SIG-M5 (cell line): Measurements from ENCODE around the gene KRTAP12-2.
"Not testable (repeated sequence)": the region's sequence is repeated elsewhere in the genome, so short reads cannot be mapped to it uniquely, and the experiment has no call there.

Experiments
- DNase-seq: peaks from one replicate; lab custom pipeline; 2025; lab: John Stamatoyannopoulos, UW

Gene KRTAP12-2

DNA sequence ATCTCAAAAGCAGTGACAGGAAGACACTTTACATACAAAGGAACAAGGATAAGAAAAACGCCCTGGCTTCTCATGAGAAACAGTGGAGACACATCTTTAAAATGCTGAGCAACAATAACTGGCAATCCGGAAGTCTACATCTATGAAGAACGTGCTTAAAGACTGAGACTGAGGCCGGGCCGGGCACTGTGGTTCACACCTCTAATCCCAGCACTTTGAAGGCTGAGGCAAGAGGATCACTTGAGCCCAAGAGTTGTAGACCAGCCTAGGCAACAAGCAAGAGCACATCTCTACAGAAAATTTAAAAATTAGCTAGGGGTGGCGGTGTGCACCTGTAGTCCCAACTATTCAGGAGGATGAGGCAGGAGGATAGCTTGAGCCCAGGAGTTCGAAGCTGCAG is 17.4 kb upstream of the KRTAP12-2 start:
- no peak for DNase-seq

DNA sequence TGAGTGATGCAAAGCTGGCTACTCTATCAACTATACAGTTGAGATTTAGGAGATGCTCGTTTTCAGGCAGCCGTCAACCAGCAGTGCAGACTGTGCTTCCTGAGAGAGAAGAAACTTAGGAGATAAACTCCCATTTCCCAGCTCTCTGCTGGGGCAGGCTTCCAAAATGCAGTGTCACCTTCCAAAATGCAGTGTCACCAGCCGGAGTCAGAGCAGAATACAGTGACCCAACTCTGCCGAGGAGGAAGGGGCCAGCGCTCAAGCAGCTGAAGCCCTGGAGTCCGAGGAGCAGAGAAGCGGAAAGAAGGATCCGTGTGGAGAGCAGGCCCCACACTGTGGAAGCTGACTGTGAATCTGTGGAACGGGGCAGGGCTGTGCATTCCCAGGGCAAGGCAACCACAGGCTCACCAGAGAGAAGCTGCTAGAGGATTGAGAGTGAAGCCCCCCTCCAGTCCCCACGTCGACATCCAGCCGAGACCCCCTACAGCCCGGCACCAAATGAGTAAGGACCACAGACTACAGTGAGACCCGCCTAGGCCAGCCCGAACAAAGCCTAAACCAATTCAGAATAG is 15.9 kb upstream of the KRTAP12-2 start:
- DNase-seq = no peak

DNA sequence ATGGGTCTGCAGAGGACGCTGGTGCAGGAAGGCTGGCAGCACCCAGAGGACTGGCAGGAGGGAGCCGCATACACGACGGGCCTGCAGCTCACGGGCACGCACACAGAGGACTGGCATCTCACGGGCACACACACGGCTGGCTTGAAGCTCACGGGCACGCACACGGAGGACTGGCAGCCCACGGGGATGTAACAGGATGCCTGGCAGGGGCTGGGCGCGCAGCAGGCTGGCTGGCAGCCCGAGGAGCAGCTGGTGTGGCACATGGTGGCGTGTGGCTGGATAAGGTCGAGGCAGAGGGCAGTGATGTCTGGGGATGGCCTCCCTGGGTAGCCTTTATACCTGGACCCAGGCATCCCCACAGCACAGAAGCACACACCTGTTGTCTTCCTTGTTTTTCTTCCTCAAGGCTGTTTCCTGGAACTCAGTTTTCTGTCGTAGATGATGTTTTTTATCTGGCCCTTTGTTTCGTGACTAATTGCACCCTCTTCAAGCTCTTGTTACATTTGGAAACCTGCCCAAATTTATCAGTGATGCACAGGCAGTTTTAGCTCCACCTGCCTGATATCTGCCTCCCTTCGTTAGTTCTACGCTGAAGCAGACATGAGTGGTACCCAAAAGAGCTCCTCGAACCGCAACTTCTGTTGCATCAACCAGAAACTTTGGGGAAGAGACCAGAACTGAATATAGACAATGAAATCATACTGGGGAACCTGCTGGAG is 15.3 kb upstream of the KRTAP12-2 start, which contains the start of gene KRTAP12-1:
Gene KRTAP12-1, minus strand, starts transcription at position 303 of the 719 bp plus-strand sequence. Its CDS starts 40 bp downstream, at position 263.
- DNase-seq = no peak

DNA sequence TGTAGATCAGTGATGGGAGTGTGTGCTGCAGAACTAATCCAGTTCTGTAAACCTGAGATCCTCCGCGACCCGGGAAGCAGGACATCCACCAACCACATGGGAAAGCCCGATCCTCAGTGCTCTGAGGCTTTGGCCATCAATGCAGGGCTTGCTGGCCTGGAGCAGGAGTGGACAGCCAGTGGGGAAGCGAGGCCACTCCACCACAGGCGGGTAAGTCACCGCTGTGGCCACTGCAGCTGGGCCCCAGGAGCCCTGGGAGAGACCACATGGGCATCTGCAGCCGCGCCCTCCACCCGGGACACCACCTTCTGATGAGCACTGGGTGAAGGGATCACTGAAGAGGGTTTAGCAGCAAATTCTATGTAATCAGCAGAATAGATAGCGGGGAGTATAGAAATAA is 14.4 kb upstream of the KRTAP12-2 start:
- DNase-seq = no peak

DNA sequence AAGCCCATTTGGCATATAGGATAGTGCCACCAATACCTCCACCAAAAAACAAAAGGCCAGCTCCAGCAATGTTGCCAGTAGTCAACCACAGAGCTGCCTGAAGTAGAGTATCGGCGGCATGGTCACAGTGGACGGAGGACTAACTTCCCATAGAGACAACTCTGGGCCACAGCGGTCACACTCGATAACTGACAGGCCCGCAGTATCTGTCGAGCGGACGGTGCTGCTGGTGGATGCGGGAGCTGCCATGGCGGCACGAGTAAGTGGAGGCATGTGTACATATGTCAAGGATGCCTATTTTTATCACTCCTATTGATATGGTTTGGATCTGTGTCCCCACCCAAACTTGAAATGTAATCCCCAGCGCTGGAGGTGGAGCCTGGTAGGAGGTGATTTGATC is 11.2 kb upstream of the KRTAP12-2 start:
- no peak for DNase-seq

DNA sequence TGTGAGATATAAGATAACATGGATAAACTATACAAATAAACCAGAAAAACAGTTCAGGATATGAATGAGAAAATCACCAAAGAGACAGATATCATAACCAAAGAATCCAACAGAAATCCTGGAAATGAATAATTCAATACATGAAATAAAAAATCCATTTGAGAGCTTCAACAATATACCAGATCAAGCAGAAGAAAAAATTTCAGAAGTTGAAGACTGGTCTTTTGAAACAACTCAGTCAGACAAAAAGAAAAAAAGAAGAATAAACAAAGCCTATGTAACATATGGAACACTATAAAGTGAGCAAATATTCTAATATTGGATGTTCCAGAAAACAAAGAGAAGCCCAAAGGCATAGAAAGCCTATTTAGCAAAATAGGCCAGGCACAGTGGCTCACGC is 5.2 kb upstream of the KRTAP12-2 start:
- no peak for DNase-seq

DNA sequence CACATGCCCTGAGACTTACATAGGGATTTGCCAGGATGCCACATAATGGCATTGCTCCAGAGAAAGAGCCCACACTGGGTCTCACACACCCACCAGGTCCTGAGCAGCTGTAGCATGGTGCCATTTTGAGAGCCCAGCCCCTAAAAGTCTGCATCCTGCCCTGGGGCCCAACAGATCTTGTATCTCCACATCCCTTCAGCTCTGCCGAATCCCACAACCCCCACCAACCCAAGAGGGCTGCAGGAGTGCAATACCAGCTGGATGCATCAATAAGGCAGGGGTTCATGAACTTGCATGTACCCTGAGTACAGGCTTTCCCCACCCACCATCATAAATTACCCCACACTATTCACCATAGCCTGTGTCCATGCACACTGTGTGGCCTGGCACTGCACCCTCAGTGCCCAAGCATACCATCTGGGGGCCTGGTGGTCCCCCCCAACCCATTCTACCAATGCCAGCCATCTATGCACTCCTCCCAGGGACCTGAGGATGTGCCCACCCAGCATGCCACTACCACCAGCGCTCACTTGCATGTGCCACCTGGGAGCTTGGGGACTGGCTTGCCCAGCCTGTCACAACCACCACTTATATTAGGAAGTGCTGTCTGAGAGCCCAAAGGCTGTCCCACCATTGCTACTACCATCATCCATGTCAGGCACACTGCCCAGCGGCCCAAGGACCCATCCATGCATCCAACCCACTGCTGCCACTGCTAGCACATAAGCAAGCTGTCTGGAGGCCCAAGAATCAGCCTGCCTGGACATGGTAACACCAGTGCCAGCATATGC is 4.1 kb upstream of the KRTAP12-2 start:
- DNase-seq = no peak

DNA sequence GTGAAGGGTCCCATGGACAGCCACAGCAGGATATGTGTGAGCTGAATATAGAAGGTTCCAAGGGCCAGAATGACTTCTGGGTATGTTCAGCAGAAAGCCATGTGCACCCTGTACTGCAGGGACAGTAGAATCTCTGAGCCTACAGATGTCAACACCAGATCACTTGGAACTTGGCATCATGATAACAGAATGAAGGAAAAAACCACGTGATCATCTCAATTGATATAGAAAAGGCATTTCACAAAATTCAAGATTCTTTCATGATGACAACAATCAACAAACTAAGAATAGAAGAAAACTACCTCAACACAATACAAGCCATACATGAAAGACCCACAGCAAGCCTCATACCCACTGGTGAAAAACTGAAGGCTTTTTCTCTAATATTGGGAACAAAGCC is 885 bp upstream of the KRTAP12-2 start:
- DNase-seq = no peak

DNA sequence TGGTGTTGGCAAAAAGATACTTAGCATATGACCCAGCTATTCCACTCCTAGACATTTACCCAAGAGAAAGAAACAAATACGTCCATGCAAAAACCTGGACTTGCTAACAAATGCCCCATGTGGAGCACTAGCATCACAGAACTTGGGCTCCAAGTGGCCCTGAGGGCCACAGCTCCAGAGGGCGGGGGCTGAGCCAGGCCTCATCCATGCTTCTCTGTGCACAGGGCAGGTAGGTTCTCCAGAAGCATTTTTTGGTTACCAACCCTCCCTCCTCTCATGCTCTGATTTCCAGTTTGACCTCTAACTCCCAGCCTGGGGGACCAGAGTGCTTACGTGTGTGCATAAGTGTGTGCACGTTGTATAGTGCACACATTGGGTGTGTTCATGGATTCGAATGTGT is 2.0 kb downstream of the KRTAP12-2 start:
- DNase-seq = no peak

DNA sequence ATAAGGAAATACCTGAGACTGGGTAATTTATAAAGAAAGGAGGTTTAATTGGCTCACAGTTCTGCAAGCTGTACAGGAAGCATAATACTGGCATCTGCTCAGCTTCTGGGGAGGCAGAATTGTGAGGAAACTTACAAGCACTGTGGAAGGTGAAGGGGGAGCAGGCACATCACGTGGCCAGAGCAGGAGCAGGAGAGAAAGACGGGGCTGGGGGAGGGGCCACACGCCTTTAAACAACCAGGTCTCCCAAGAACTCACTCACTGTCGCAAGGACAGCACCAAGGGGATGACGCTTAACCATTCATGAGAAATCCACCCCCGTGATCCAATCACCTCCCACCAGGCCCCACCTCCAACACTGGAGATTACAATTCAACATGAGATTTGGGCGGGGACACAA is 5.2 kb downstream of the KRTAP12-2 start:
- DNase-seq = not testable (repeated sequence)

DNA sequence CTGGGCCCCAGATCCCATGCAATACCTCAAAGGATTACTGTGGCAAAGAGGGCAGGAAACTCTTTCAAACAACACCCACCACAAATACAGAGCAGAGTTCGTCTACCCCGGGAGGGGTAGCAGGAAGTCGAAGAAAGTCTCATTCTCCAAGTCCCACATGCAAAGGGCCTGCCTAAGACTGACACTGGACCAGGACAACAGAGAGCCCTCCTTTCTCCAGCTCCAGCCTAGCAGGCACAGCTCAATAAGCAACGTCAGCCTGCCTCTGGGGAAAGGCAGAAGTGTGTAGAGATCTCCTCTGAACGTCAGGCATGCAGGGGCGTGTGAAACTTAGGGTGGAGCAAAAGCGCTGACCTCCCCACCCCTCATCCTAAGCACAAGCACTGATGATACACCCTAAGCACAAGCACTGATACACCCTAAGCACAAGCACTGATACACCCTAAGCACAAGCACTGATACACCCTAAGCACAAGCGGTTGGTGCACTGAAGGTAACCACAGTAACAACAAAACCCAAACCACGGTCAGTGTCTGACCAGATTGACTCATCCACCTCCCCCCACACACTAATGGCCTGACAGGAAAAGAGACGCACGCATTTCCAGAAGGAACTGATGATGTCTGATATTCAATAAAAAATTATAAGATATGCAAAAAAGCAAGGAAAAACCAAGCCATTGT is 7.7 kb downstream of the KRTAP12-2 start:
- DNase-seq = no peak

DNA sequence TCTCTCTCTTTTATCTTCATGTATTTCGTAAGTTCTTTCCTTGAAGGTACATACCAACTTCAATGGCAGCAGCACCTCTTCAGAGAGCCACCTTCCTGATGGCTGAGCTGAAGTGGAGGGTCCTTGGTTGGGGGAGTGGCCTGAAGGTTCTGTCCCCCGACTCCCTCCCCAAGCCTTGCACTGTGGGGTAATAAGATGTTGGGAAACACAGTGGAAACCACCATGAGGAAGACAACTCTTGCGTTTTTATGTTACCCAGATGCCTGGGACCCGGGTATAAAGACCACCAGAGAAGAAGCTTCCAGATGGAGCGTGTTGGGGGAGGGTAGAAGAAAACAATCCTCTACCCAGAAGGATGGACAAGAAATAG is 8.2 kb downstream of the KRTAP12-2 start:
- no peak for DNase-seq

DNA sequence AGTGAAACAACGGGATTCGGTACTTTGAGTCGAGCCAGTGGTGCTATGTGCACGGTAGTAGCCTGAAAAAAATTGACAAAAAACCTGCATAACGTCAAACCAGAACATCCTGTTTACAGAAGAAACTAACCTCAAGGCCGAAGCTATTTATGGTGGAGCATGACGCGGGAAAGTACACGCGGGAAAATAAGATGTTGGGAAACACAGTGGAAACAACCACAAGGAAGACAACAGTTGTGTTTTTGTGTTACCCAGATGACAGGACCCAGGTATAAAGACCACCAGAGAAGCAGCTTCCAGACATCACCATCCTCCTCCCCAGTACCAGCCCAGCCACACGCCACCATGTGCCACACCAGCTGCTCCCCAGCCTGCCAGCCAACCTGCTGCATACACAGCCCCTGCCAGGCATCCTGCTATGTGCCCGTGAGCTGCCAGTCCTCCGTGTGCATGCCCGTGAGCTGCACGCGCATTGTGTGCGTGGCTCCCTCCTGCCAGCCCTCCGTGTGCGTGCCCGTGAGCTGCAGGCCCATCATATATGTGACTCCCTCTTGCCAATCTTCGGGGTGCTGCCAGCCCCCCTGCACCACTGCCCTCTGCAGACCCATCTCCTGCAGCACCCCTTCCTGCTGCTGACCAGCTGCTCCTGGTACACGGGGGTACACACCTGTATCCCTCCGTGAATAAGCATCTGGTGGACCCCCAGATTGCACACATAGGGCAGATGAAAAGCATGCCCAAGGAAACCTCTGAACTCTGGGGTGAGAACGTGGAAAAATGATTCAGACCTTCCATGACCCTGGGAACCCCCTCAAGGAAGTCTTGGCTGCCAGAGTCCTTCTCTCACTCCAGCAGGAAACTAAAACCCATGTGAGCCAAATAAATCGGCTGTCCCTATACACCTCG is 8.8 kb downstream of the KRTAP12-2 start, which contains the start of gene KRTAP12-3:
Gene KRTAP12-3, plus strand, starts transcription at position 298 of the 906 bp plus-strand sequence. Its CDS starts 48 bp downstream, at position 346.
- DNase-seq = no peak

DNA sequence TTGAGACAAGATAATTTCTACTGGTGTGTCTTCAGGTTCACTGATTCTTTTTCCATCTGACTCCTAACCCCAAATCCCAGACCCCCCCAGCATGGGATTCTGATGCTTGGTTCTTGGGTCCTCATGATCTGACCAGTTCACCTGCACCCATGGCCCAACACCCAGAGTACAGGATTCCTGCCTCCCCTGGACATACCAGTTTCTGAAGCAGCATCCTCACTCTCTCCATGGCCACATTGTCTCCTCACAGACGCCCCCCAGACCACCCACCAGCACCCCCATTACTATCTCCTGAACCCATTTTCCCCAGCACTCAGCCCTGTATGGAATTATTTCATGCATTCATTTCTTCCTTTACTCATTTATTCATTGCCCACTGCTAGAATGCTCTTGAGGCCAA is 9.9 kb downstream of the KRTAP12-2 start:
- no peak for DNase-seq

DNA sequence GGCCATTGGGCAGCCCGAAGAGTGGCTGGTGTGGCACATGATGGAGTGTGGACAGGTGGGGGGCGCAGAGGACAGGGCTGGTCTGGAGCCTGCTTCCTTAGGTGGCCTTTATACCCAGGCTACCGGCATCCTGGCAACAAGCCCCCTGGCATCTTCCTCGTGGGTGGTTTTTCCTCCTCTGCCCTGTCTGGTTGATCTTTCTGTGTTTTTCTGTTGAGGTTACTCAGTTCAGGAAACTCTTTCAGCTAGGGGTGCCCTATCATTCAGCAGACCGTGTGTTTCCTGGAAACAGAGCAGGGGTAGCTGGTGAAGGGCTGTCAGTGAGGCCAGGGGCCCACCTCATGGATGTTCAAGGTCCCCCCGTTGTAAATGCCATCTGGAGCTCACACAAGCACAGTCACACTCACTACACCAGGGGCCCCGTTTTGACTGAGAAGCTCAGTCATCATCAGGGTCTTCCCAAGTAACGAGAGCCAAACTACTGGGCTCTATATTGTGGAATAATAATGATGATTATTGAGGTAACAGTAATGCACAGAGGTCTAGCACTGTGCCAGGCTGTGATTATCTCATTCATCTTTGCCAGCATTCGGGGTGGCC is 12.1 kb downstream of the KRTAP12-2 start, which contains the start of gene KRTAP12-4:
Gene KRTAP12-4, minus strand, starts transcription at position 84 of the 600 bp plus-strand sequence. Its CDS starts 45 bp downstream, at position 39.
- DNase-seq = no peak

DNA sequence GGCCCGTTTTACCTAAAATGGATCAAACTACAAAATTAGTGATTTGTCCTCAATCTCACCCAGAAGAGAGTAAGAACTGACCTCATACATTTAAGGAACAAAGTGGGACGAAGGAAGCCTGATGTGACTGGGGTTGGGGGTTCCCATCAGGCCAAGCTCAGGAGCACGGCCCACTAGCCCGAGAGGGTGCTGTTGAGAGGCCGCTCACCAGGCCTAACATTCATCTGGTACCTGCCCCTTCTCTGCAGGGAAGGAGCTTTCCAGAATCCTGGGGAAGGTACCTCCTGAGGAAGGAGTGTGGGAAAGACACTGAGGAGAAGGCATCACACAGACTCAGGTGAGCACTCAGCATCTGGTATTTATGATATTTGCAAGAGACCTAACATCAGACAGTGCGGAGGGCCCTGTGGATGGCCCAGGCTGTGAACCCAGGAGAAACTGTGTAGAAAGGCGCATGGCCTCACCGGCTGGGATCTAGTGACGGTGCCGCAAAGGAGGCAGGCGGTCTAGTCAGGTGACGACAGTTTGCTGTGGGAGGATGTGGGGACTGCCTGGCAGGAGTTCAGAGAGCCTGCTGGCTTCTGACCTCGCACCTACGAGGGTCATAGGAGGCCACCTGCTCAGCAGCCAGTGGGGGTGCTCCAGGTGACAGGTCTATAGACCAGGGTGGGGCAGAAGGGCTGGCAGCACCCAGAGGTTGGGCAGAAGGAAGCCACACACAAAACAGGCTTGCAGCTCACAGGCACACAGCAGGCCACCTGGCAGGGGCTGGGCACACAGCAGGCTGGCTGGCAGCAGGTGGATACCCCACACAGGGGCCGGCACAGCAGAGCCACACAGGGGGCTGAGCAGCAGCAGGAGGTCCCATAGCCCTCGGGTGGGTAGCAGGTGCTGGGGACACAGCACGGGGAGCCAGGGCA is 12.8 kb downstream of the KRTAP12-2 start:
- no peak for DNase-seq

DNA sequence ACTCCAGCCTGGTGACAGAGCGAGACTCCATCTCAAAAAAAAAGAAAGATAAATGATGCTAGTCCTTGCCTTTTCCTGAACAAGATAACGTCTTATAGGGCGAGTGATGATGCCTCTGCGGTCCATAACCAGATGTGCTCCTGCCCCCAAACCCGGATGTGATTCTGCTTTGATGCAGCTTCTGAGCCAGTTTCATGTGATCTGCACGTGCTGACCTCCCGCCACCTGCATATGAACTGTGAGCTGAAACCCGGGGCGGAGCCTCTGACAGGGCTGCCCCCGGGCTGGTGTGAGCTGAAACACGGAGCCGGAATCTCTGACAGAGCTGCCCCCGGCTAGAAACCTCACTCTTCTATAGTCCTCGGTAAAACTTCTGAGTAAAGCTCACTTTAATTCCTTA is 13.6 kb downstream of the KRTAP12-2 start:
- DNase-seq = no peak

DNA sequence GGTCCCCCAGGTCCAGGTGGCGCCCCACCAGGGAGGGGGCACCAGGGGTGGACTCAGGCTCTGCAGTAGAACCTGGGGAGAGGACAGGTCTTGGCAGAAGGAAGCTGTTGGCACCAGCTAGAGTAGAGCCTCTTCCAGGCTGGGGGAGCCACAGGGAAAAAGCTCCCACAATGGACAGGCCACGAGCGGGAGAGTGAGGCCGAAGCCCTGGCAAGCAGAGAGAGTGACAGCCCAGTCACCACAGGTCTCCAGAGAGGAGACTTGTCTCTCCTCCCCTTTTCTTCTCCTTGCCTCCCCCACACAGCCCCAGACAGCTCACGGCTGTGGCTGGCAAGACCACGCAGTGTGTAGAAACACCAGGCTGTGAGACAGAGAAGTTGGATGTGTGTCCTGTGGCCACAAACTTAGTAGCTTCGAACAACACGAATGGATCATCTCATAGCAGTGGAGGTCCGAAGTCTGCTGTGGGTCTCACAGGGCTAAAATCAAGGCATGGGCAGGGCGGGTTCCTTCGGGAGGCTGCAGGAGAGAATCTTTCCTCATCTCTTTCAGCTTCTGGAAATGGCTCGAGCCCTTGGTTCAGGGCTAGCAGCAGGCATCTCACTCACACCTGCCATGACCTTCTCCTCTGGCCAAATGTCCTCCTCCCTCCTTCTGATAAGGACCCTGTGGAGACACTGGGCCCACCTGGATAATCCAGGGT is 15.6 kb downstream of the KRTAP12-2 start:
- no peak for DNase-seq
